Calu3 (cell line): Measurements from ENCODE around the gene ULBP3. TPM values are rescaled to one million over a fixed set of nuclear protein-coding genes. Genes with fewer than 3 reads are reported as not detected.
A peak's percentile ranks its signal among the peaks of the same experiment; 100 is the strongest.

Experiments used
- BruUV-seq: library from RNA; stranded (reverse); fragments of 400-500 nt; replicated peaks from 2 replicates; lab custom pipeline; 2021; lab: Mats Ljungman, UMichigan
- CTCF ChIA-PET: fragments of 300-600 bp; sonication (Branson Sonifier 250); formaldehyde crosslinking; loops from one replicate; lab custom pipeline; 2022; ENCODE audit warnings: antibody characterized with exemption; lab: Charles Lee
- DNase-seq: peaks from one replicate; pipeline ENCODE4 v3.0.0; 2022
- H3K27ac Mint-ChIP-seq: one replicate; pipeline ENCODE4 v1.8.0; 2022; ENCODE audit warnings: mixed read lengths; ENCODE audit not compliant: unreplicated experiment
- H3K27me3 Mint-ChIP-seq: one replicate; pipeline ENCODE4 v1.8.0; 2022; ENCODE audit warnings: mixed read lengths; ENCODE audit not compliant: unreplicated experiment
- H3K36me3 Mint-ChIP-seq: one replicate; pipeline ENCODE4 v1.8.0; 2022; ENCODE audit warnings: mild to moderate bottlenecking, moderate library complexity, mixed read lengths; ENCODE audit not compliant: insufficient read depth, unreplicated experiment
- H3K4me1 Mint-ChIP-seq: one replicate; pipeline ENCODE4 v1.8.0; 2022; ENCODE audit warnings: mild to moderate bottlenecking, low read depth, mixed read lengths; ENCODE audit not compliant: unreplicated experiment
- H3K4me3 Mint-ChIP-seq: one replicate; pipeline ENCODE4 v1.8.0; 2022; ENCODE audit warnings: mild to moderate bottlenecking, low read depth, moderate library complexity, mixed read lengths; ENCODE audit not compliant: unreplicated experiment
- H3K9me3 Mint-ChIP-seq: one replicate; pipeline ENCODE4 v1.8.0; 2022; ENCODE audit warnings: low read depth, mixed read lengths; ENCODE audit not compliant: unreplicated experiment
- intact Hi-C: fragments of 100-400 bp; cut with micrococcal nuclease; formaldehyde crosslinking; loops from one replicate; pipeline ENCODE4 v1.10.0; 2022; ENCODE audit not compliant: unreplicated experiment
- total RNA-seq: library from RNA; stranded (reverse); gene quantifications from 2 replicates; pipeline ENCODE4 v1.2.3, GENCODE V29; 2022
- TF ChIP-seq, protein P1 (sequence below): fragments of 200-600 bp; IDR thresholded peaks from one replicate; pipeline ENCODE4 v1.8.0; 2022; ENCODE audit warnings: antibody characterized with exemption; ENCODE audit not compliant: unreplicated experiment

The ULBP3 gene
- total RNA-seq, 1 experiment from 2014 or later = 8.4 TPM

DNA sequence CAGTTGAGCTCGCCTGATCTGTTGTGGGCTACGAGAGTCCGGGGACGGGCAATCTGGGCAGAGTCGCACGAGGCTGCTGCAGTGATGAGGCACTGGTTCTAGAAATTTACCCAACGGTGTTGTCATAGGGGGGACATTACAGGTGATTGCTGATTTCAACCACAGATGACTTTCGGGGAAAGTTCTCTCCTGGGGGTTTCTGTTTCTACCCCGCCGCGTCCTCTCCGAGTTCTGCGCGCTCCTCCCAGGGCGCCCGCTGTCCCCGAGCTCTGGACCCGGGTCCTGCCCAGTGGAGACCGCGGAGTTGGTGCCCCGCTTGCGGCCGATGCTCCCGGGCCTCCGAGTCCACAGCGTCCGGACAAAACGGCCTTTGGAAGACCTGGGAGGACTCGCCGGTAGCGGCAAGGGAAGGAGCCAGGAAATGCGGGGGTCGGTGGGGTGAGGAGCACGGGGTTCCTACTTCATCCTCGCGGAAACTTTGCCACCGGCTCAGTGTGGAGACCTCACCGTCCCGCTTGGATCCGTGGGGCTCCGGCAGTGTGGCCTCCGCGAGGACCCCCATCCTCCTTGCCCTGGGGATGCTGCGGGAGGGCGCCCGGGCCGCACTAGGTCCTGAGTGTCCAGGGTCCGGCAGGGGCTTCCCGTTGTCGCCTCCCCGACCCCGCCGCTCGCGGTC, 31.3 kb downstream of the ULBP3 start:
- no peak overlapping the region for H3K27ac Mint-ChIP-seq
- intact Hi-C loops = no loop called here
- H3K4me3 Mint-ChIP-seq = peak overlapping the region; percentile 31
- no peak for DNase-seq
- TF ChIP-seq, protein P1, sequence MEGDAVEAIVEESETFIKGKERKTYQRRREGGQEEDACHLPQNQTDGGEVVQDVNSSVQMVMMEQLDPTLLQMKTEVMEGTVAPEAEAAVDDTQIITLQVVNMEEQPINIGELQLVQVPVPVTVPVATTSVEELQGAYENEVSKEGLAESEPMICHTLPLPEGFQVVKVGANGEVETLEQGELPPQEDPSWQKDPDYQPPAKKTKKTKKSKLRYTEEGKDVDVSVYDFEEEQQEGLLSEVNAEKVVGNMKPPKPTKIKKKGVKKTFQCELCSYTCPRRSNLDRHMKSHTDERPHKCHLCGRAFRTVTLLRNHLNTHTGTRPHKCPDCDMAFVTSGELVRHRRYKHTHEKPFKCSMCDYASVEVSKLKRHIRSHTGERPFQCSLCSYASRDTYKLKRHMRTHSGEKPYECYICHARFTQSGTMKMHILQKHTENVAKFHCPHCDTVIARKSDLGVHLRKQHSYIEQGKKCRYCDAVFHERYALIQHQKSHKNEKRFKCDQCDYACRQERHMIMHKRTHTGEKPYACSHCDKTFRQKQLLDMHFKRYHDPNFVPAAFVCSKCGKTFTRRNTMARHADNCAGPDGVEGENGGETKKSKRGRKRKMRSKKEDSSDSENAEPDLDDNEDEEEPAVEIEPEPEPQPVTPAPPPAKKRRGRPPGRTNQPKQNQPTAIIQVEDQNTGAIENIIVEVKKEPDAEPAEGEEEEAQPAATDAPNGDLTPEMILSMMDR = no peak
- H3K9me3 Mint-ChIP-seq = no peaks in the 10 kb centered on the region
- H3K36me3 Mint-ChIP-seq = no peaks in the 10 kb centered on the region
- H3K4me1 Mint-ChIP-seq = no peaks in the 10 kb centered on the region
- peaks cover 81% of the 10 kb centered on the region for H3K27me3 Mint-ChIP-seq
- no TSS peak for BruUV-seq
- CTCF ChIA-PET = no interaction called here

DNA sequence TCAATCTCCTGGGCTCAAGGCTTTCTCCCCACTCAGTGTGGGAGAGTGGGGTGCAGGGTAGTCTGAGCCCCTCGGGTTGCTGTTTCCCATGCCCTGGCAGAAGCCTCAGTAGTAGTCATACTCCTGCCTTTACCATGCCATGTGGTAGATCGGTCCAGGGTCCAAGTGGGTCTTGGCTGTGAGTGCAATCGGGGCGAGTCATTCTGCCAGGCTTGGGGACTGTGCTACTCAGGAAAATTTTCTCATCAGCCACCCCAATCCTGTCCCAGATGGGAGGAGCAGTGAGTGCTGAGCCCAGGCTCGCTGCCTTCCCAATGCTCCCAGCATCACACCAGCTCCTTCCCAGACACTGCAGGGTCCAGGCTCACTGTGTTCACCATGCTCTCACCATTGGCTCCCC, 32.8 kb downstream of the ULBP3 start:
- Mint-ChIP-seq H3K9me3 (no peaks in the 10 kb centered on the region), H3K36me3 (no peaks in the 10 kb centered on the region), H3K27ac (no peak overlapping the region), H3K4me3 (no peak overlapping the region), H3K4me1 (no peaks in the 10 kb centered on the region), H3K27me3 (peaks cover 81% of the 10 kb centered on the region)
- intact Hi-C loops = no loop called here
- DNase-seq = no peak
- BruUV-seq = no TSS peak
- TF ChIP-seq, protein P1 = no peak
- CTCF ChIA-PET = no interaction called here

DNA sequence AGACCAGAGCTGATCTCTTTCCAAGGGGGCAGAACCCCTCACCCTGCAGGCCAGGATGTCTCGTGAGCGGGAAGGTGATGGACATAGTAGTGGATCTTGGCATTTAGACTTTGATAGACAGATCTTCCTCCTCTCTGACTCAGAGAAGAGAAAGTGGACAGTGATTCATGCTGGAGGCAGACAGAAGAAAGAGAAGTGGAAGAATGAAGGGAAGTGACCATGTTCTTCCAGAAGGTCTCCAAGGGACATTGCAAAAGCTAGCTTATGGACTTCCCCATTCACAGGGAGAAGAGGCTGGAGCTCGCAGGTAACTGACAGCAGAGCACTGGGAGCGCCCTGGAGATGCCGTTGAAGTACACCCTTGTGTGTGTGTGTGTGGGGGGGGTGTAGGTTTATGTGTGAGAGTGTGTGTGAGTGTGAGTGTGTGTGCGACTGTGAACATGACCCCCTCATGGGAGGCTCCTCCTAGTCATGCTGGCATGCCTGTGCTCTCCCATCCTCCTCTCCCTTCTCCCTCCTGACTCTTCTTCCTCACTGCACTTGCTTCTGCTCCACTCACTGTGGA, 35.6 kb downstream of the ULBP3 start:
- no peaks in the 10 kb centered on the region for H3K36me3 Mint-ChIP-seq
- no TSS peak for BruUV-seq
- H3K27me3 Mint-ChIP-seq = peaks cover 74% of the 10 kb centered on the region
- TF ChIP-seq, protein P1 = no peak
- DNase-seq = no peak
- H3K27ac Mint-ChIP-seq = no peak overlapping the region
- no peaks in the 10 kb centered on the region for H3K4me1 Mint-ChIP-seq
- H3K9me3 Mint-ChIP-seq = no peaks in the 10 kb centered on the region
- CTCF ChIA-PET = no interaction called here
- intact Hi-C loops = no loop called here
- H3K4me3 Mint-ChIP-seq = no peak overlapping the region

DNA sequence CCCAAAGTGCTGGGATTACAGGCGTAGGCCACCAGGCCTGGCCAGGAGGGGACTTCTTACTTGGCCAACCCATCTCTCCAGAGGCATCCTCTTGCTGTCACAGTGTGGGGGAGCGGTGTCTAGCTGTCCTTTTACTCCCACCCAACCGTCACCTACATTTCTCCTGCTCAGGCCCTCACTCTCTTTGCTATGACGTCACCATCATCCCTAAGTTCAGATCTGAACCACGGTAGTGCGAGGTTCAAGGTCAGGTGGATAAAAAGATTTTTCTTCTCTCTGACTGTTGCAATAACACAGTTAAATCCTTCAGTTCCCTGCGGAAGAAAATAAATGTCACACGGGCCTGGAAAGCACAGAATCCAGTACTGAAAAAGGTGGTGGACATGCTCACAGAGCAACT, 36.3 kb downstream of the ULBP3 start:
- TF ChIP-seq, protein P1 = no peak
- no TSS peak for BruUV-seq
- Mint-ChIP-seq H3K36me3 (no peaks in the 10 kb centered on the region), H3K27me3 (peaks cover 74% of the 10 kb centered on the region), H3K27ac (no peak overlapping the region), H3K9me3 (no peaks in the 10 kb centered on the region), H3K4me3 (no peak overlapping the region), H3K4me1 (no peaks in the 10 kb centered on the region)
- DNase-seq = no peak
- intact Hi-C loops = no loop called here
- CTCF ChIA-PET = interaction anchor here (0.7 kb wide), 1 partner anchor 1318 kb away, joined by 3 read pairs; no protein-coding TSS in a partner anchor
